Right cardiac atrium (tissue), 5 donors: ENCODE data around the gene ITGB1. TPM values are rescaled to one million over a fixed set of nuclear protein-coding genes. Genes with fewer than 3 reads are reported as not detected.
"Not testable (repeated sequence)": the region's sequence is repeated elsewhere in the genome, so short reads cannot be mapped to it uniquely, and the experiment has no call there.

Experiments used
- ATAC-seq, 2 donors: fragments of 200-7000 bp; cut with Tn5 transposase; one replicate each; pipeline versions ENCODE4 v1.8.0 to v1.9.1; 2020; ENCODE audit warnings: moderate library complexity in 2 of 2, mild to moderate bottlenecking in 1 of 2
- DNase-seq, 3 donors: peaks; one replicate each; pipeline ENCODE4 v3.0.0-alpha.2; 2020
- H3K27ac ChIP-seq: one replicate; pipeline ENCODE4 v1.5.1; 2013; ENCODE audit warnings: mild to moderate bottlenecking, low read length, control low read depth, moderate library complexity
- H3K27me3 ChIP-seq: one replicate; pipeline ENCODE4 v1.6.1; 2013; ENCODE audit not compliant: control insufficient read depth, insufficient read depth
- H3K4me1 ChIP-seq: one replicate; pipeline ENCODE4 v1.6.1; 2013; ENCODE audit warnings: low read length; ENCODE audit not compliant: control insufficient read depth, insufficient read depth
- H3K4me3 ChIP-seq: one replicate; pipeline ENCODE4 v1.5.1; 2013; ENCODE audit warnings: low read length, control low read depth
- H3K9me3 ChIP-seq: one replicate; pipeline ENCODE4 v1.6.1; 2013; ENCODE audit warnings: low read length; ENCODE audit not compliant: control insufficient read depth
- WGBS: extraction: QIAGEN DNeasy Blood & Tissue Kit; methylation state at CpG from one replicate; pipeline ENCODE4 v1.1.7; 2013; 5-methylcytosine and 5-hydroxymethylcytosine counted together
- intact Hi-C, 4 donors: fragments of 100-400 bp; cut with DNase I; formaldehyde crosslinking; loops; one replicate each; pipeline versions ENCODE4 v1.11.0 to v1.14.0; 2022 to 2023
- polyA plus RNA-seq: library from polyadenylated mRNA; stranded (reverse); fragments of 200-250 nt; gene quantifications from one replicate; pipeline ENCODE4 v1.2.3, GENCODE V29; 2013
- total RNA-seq, 4 donors: library from RNA; stranded (reverse); fragmentation: NEBNext Ultra II Directional; extraction: Animal tissue kit (Norgen Biotek cat#: 25700); gene quantifications; one replicate each; pipeline ENCODE4 v1.2.1, GENCODE V29; 2021
- donor health status: healthy with polysubstance abuse.
- donor health status: DM: no; HTN: yes; CAD: no.
- donor health status: DM: no; HTN: no; CAD: no.
- donor health status: DM: no; HTN: yes; CAD: no; lungs with severe emphysema.
- donor health status: DM: yes; HTN: yes; CAD: no.

ITGB1 gene
- total and polyA plus RNA-seq, 5 donors: 259 to 583 (median 461) TPM

- WGBS: 56% methylated on average over 1 of the region's 1 CpG
- no peaks in the 10 kb centered on the region for H3K9me3 ChIP-seq
- H3K4me3 ChIP-seq: no peak overlapping the region
- no peak overlapping the region for H3K27ac ChIP-seq
- no peak for DNase-seq
- no peak for ATAC-seq
- intact Hi-C loops: loop anchor here in 1 of 4 donors (10.0 kb wide), 1 partner anchor 73 kb away; no protein-coding TSS in a partner anchor
- H3K27me3 ChIP-seq: no peaks in the 10 kb centered on the region
- H3K4me1 ChIP-seq: peaks cover 2% of the 10 kb centered on the region
Observed at GRCh38 chr10:32931593-32931992, 26.4 kb downstream of the ITGB1 start.

GRCh38 chr10:32930036-32930435 is 28.0 kb downstream of the ITGB1 start:
- DNase-seq (no peak), ATAC-seq (no peak)
- H3K4me3 ChIP-seq: no peak overlapping the region
- H3K4me1 ChIP-seq: peaks cover 2% of the 10 kb centered on the region
- intact Hi-C loops: loop anchor here in 1 of 4 donors (10.0 kb wide), 1 partner anchor 75 kb away; no protein-coding TSS in a partner anchor
- H3K27ac ChIP-seq: no peak overlapping the region
- no peaks in the 10 kb centered on the region for H3K9me3 ChIP-seq
- no peaks in the 10 kb centered on the region for H3K27me3 ChIP-seq

- 61% methylated on average over 6 of the region's 6 CpGs for WGBS
- H3K9me3 ChIP-seq: no peaks in the 10 kb centered on the region
- no peak for DNase-seq
- ATAC-seq: no peak
- H3K27me3 ChIP-seq: no peaks in the 10 kb centered on the region
- H3K4me3 ChIP-seq: no peak overlapping the region
- intact Hi-C loops: loop anchor here in 1 of 4 donors (10.0 kb wide), 1 partner anchor 75 kb away; no protein-coding TSS in a partner anchor
- no peak overlapping the region for H3K27ac ChIP-seq
- H3K4me1 ChIP-seq: peaks cover 2% of the 10 kb centered on the region
Observed at GRCh38 chr10:32929634-32930033, 28.4 kb downstream of the ITGB1 start.

GRCh38 chr10:32927750-32928149 is 30.3 kb downstream of the ITGB1 start:
- H3K27me3 ChIP-seq: no peaks in the 10 kb centered on the region
- no peak for DNase-seq
- H3K9me3 ChIP-seq: no peaks in the 10 kb centered on the region
- no peak overlapping the region for H3K4me3 ChIP-seq
- H3K4me1 ChIP-seq: peaks cover 5% of the 10 kb centered on the region
- ATAC-seq: no peak
- intact Hi-C loops: no loop called here
- H3K27ac ChIP-seq: no peak overlapping the region
- 90% methylated on average over 3 of the region's 3 CpGs for WGBS

GRCh38 chr10:32923849-32924248 is 34.2 kb downstream of the ITGB1 start:
- WGBS: 78% methylated on average over 2 of the region's 2 CpGs
- DNase-seq: no peak

GRCh38 chr10:32923134-32923533 is 34.9 kb downstream of the ITGB1 start:
- ATAC-seq (no peak), DNase-seq (no peak)
- Histone ChIP-seq H3K27me3 (no peaks in the 10 kb centered on the region), H3K27ac (no peak overlapping the region), H3K9me3 (no peaks in the 10 kb centered on the region), H3K4me1 (peaks cover 2% of the 10 kb centered on the region), H3K4me3 (no peak overlapping the region)
- intact Hi-C loops: no loop called here
- 75% methylated on average over 2 of the region's 2 CpGs for WGBS

More at GRCh38 chr10:32923849-32924248, 34.2 kb downstream of the ITGB1 start:
- intact Hi-C loops: no loop called here
- no peaks in the 10 kb centered on the region for H3K27me3 ChIP-seq
- H3K4me3 ChIP-seq: no peak overlapping the region
- H3K9me3 ChIP-seq: no peaks in the 10 kb centered on the region
- ATAC-seq: no peak
- H3K27ac ChIP-seq: no peak overlapping the region
- H3K4me1 ChIP-seq: peaks cover 2% of the 10 kb centered on the region

- Histone ChIP-seq H3K4me3 (no peak overlapping the region), H3K27me3 (no peaks in the 10 kb centered on the region), H3K4me1 (peaks cover 2% of the 10 kb centered on the region), H3K9me3 (no peaks in the 10 kb centered on the region), H3K27ac (no peak overlapping the region)
- 81% methylated on average over 2 of the region's 2 CpGs for WGBS
- DNase-seq (no peak), ATAC-seq (no peak)
- intact Hi-C loops: no loop called here
Observed at GRCh38 chr10:32922170-32922569, 35.9 kb downstream of the ITGB1 start.

- intact Hi-C loops, H3K27ac ChIP-seq, H3K9me3 ChIP-seq, H3K27me3 ChIP-seq, H3K4me1 ChIP-seq, H3K4me3 ChIP-seq, ATAC-seq, DNase-seq: not testable (repeated sequence)
- 96% methylated on average over 4 of the region's 5 CpGs for WGBS
Observed at GRCh38 chr10:32917817-32918216, 40.2 kb downstream of the ITGB1 start.

- ATAC-seq (no peak), DNase-seq (no peak)
- no peaks in the 10 kb centered on the region for H3K4me1 ChIP-seq
- intact Hi-C loops: no loop called here
- H3K9me3 ChIP-seq: no peaks in the 10 kb centered on the region
- WGBS: 80% methylated on average over 11 of the region's 11 CpGs
- no peak overlapping the region for H3K27ac ChIP-seq
- no peaks in the 10 kb centered on the region for H3K27me3 ChIP-seq
- H3K4me3 ChIP-seq: no peak overlapping the region
Observed at GRCh38 chr10:32911285-32912016, 46.6 kb downstream of the ITGB1 start.

GRCh38 chr10:32909970-32910369 is 48.1 kb downstream of the ITGB1 start:
- H3K27ac ChIP-seq, H3K27me3 ChIP-seq, DNase-seq, H3K9me3 ChIP-seq, H3K4me1 ChIP-seq, H3K4me3 ChIP-seq, intact Hi-C loops, ATAC-seq: not testable (repeated sequence)
- 84% methylated on average over 5 of the region's 7 CpGs for WGBS

- no peak overlapping the region for H3K27ac ChIP-seq
- H3K4me3 ChIP-seq: no peak overlapping the region
- no peaks in the 10 kb centered on the region for H3K27me3 ChIP-seq
- H3K4me1 ChIP-seq: no peaks in the 10 kb centered on the region
- ATAC-seq (no peak), DNase-seq (no peak)
- WGBS: 90% methylated on average over 1 of the region's 1 CpG
- intact Hi-C loops: no loop called here
- H3K9me3 ChIP-seq: no peaks in the 10 kb centered on the region
Observed at GRCh38 chr10:32909456-32909855, 48.6 kb downstream of the ITGB1 start.
